GM18867 (cell line): ENCODE measurements around the gene TACC2.
"Not testable (repeated sequence)": the region's sequence is repeated elsewhere in the genome, so short reads cannot be mapped to it uniquely, and the experiment has no call there.

Experiments used
- ATAC-seq: cut with Tn5 transposase; IDR thresholded peaks from one replicate; pipeline ENCODE4 v1.9.1; 2021; ENCODE audit warnings: mild to moderate bottlenecking, moderate library complexity; ENCODE audit not compliant: unreplicated experiment

The TACC2 gene

DNA sequence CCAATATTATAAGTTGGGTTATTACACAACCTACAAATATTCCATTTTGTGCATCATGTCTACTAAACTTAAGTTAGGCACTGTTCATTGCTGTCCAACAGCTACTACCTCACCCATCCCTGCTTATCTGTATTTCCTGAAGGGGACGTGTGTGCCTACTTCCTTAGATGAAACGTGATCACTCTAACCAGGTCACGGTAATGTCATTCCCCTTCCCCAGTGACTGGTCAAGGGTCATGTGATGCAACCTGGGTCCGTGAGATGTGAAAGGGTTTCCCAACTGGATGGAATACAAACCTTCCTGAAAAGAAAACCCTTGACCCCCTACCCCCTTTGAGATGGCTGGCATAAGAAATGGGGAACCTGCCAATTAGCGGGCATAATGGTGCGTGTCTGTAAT is 12.4 kb upstream of the TACC2 start:
- ATAC-seq, result no peak

DNA sequence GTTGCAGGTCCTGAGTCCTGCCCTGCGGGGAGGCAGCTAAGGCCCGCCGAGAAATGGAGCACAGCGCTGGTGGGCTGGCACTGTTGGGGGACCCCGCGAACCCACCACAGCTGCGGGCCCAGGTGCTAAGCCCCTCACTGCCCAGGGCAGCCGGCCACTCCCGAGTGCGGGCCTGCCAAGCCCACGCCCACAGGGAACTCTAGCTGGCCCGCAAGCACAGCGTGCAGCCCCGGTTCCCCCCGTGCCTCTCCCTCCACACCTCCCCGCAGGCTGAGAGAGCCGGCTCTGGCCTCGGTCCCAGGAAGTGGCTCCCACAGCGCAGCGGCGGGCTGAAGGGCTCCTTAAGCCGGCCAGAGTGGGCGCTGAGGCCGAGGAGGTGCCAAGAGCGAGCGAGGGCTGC is 10.5 kb upstream of the TACC2 start:
- no peak for ATAC-seq

DNA sequence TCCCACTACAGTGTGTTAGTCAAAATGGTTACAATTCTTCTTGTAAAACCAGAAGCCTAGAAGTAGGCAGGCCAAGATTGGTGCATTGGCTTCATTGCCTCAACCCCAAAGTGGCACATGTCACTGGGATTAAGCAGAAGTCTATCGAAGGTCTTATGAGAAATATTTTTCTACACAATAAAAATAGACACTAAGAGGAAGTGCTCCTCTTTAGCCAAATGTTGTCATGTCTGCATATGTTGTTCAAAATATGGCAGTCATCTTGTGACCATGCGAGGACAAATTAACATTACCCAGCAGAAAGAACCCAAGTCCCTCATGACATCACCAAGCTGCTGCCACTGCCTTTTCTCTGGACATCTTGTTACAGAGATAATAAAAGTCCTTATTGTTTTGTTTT is 7.6 kb upstream of the TACC2 start:
- no peak for ATAC-seq

DNA sequence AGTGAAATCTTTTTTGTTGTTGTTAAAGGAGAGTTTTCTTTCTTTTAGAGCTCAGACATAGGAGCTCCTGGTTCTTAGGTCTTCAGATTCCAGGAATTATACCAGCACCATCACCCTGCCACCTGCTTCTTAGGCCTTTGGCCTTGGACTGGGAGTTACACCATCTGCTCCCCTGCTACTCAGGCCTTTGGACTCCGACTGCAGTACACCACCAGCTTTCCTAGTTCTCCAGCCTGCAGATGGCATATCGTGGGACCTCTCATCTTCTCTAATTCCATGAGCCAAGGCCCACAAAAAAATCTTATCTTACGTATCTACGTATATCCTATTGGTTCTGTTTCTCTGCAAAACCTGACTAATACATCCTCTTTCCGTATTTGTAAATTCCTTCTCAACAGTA is 5.1 kb upstream of the TACC2 start:
- ATAC-seq, result no peak

DNA sequence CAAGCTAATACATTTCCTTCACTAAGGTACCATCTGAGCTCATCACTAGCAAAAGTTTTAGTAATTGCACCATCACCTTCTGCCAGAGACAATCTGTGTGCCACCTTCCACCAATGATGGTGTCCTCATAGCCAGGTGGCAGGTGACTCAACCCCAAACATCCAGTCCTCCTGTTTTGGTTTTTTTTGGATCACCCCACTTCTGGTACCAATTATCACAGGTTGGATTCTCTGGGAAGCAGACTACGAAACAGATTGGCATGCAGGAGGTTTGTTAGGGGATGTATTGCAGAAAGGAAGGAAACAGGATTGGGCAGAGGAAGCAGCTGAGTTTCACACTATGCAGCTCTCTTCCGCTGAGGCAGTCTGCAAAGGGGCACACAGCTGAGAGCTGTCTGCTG is 4.5 kb upstream of the TACC2 start:
- no peak for ATAC-seq

DNA sequence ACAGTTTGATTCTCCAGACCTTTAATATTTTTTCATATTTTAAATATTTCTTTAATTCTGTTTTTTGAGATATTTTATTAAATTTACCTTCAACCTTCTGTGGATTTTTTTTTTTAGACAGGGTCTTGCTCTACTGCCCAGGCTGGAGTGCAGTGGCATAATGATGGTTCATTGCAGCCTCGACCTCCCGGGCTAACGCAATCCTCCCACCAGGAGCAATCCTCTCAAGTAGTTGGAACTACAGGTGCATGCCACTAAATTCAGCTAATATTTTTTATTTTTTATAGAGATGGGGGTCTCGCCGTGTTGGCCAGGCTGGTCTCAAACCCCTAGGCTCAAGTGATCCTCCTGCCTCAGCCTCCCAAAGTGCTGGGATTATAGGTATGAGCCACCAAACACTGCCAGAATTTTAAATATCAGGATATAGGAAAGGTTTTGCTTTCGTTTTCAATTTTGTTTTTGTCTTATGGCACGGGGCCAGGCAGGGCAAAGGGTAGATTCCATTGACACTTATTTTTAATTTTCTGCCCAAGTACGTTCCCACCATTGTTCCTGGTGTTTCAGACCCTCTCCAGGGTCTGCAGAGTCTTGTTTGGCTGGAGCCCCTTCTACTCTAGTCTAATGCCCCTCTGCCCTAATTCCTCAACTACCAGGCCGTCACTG is 1.2 kb downstream of the TACC2 start:
- ATAC-seq, result no peak

DNA sequence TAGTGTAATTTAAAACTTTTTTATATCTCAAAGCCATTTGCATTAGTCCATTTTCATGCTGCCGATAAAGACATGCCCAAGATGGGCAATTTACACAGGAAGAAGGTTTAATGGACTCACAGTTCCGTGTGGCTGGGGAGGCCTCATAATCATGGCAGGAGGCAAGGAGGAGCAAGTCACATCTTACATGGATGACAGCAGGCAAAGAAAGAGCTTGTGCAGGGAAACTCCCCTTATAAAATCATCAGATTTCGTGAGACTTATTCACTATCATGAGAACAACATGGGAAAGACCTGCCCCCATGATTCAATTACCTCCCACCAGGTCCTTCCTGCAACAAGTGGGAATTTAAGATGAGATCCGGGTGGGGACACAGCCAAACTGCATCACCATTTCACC is 2.8 kb downstream of the TACC2 start:
- ATAC-seq, result not testable (repeated sequence)

DNA sequence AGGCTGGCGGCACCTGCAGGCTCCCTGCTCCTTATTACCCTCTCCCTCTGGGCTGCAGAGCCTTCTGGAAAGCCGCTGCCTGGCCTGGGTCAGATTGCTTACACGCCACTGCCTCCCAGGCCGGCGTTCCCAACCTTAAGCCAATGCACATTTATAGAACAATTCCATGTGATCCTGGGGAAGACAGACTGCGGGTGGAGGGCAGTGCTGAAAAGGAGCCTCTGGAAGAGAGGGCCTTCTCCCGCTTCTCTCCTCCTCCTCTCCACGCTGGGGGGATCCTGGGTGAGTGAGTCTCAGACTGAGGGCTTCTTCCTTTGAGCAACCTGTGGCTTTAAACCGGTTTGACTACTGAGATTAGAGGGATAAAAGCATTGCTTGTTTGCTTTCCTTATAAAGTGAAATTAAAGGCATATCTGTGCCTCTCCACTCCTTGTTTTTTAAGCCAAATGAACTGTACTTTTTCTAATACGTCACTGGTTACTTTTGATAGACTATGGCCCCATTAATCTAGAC is 5.5 kb downstream of the TACC2 start:
- ATAC-seq, result no peak

DNA sequence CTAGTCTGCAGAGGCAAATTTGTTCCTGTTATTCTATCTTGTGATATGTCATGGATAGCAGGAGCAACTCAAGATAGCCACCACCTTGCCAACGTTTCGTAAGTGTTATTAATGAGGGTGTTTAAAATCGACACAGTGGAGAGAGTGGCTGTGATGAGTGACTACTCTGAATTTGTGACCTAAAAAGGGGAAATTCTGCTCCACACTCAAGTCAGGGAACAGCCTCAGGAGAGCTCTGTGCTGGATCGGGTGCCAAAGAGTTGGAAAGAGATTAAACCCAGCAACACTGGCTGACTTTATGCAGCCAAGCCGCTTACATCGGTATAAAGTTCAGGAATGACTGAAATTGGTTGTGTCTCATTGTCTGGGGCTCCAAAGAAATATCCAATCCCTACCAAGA is 9.5 kb downstream of the TACC2 start:
- ATAC-seq, result no peak

DNA sequence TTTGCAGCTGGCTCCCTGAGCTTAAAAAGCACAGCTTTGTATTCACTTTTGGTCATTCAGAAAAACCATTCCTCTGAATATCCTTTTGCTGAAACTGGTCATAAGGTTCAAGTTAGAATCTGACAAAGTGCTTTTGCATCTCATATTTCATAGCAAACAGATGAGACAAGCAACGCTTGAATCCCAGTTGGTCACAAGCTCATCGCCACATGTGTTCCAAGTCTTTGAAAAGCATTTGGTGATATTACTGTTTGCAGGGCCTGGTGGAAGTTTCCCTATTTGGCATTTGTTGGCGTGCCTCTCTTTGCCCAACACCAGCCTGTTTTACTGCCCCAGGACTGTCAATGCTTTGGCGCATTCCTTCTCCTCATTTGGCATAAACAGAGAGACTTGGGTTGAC is 10.3 kb downstream of the TACC2 start:
- ATAC-seq, result no peak

DNA sequence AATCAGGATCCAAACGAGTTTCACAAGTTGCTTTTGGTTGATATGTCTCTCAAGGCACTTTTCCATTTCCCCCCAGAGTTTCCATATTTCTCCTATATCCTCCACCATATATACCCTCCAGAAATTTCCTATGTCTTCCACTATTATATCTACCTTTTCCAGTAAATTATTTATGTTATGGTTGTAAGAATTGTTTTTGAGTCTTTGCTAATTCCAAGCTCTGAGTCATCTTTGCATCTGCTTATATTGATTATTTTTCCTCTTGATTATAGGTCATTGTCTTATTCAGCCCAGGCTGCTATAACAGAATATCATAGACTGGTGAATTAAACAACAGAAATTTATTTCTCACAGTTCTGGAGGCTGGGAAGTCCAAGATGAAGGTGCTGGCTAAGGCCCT is 12.7 kb downstream of the TACC2 start:
- no peak for ATAC-seq

DNA sequence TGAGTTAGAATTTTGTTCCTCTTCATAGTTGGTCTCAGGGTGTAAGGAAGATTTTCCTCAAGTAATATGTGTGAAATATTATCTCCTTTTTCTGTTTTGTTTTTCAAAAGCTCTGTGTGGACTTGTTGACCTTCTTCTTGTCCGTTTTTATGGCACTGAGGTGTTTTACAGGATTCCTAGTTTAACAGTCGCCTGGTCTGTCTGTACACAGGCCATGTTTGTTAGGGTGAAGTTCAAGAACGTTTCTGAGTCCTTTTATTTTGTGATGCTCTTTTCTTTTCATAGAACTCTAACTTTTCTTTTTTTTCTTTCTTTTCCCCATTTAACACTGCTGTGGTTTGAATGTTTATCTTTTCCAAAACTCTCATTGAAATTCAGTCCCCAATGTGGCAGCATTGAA is 18.5 kb downstream of the TACC2 start:
- no peak for ATAC-seq

DNA sequence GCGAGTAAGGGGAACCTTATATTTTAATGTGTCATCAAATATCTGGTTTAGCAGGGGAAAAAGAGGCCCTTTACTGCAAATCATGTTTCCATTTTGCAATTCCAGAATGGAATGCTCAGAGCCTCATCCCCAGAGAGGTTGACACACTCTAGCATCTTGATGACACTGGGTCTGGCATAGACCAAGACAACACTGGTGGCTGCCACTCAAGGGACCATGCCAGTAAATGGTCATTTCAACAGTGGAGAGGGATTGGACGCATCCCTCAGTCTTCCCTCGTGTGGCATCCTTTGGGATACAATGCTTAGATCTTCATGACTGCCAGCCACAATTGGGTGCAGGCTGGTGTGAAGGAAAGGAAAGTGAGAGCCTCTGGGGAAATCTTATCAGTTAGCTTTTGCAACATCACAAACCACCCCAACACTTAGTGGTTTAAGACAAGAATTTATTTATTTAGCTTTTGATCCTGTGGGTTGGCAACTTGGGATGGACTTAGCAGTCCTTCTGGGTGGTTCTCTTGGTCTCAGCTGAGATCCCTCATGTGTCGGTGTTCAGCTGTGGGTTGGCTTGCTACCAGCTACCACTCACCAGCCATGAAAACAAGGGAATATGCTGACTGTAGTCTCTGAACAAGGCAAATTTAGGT is 21.6 kb downstream of the TACC2 start:
- ATAC-seq, result no peak

DNA sequence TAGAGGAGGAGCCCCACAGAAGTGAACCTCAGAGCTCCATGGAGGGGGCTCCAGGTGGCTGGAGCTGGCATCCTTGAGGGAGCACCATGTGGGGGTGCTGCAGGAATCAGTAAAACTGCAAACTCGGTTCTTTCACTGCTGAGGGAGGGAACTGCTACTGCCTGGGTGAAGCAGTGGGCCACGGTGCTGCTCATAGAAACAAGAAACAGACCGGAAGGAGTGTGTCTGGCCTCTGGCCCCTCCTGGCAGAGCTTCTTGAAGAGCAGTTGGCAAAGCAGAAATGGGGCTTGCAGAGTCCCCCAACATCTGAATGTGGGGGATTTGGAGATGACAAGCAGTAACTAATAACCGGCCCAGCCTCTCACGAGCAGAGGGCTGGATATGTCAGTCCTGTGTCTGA is 23.8 kb downstream of the TACC2 start:
- ATAC-seq, result no peak

DNA sequence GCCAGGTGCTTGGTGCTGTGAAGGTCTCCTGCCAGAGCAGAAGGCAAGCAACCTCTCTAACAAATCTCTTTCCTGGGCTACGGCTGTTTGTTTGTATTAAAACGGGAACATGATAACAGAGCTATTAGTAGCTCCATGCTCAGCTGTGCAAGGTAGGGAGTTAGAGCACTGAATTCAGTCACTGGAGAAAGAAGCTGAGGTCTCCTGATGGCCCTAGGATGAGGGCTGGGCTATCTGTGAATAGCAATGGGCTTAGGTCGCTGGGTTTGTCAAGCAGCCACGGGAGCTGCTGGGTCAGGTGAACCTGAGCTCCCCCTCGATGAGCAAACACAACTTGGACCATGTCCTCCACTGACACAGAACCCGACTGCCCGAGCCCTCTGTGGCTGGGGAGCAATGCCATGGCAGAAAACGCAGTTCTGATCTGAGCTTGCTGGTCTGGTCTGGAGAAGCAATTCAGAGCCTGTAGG is 24.4 kb downstream of the TACC2 start:
- ATAC-seq, result no peak

DNA sequence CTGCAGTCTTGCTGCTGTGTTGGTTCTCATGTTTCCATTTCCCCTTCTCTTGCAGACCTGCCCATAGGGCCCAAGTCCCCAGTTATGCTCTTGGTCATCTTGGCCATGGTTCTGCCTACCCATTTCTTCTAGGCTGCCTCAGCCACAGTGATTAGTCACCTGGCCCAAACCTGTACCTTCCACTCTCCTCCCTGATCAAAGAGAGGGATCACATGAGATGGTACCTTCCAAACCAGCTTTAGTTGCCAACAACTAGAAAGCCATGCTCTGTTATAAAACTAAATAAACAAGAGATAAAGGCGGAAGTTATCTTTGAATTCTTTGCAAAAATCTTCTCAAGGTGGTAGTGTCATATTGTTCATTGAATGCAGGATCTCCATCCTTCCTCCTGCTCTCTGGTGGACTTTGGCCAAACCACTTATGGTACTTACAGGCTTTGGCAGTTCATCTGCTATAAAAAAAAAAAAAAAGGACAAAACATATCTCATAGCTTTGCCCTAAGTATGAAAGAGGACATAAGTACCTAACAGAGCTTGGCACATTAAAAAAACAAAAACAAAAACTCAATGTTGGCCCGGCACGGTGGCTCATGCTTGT is 25.8 kb downstream of the TACC2 start:
- no peak for ATAC-seq

DNA sequence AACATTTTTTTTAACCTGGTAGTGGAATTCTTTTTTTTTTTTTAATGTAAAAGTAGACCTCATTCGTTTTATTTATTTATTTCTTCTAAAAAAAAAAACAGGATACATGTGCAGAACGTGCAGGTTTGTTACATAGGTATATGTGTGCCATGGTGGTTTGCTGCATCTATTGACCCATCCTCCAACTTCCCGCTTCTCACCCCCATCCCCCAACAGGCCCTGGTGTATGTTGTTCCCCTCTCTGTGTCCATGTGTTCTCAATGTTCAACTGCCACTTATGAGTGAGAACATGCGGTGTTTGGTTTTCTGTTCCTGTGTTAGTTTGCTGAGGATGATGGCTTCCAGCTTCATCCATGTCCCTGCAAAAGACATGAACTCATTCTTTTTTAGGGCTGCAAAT is 29.0 kb downstream of the TACC2 start:
- not testable (repeated sequence) for ATAC-seq

DNA sequence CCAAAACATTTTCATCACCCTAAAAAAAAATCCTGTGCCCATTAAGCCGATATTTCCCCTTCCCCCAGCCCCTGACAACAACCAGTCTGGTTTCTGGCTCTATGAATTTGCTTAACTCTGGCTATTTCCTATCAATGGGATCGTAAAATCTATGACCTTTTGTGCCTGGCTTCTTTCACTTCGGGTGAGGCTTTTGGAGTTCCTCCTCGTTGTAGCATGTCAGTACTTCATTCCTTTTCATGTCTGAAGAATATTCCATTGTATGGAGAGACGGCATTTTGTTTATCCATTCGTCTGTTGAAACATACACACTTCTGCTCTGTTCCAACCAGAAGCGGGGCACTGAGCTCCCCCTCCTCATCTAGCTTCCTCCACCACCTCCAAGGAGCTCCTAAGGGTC is 29.5 kb downstream of the TACC2 start:
- ATAC-seq, result no peak

DNA sequence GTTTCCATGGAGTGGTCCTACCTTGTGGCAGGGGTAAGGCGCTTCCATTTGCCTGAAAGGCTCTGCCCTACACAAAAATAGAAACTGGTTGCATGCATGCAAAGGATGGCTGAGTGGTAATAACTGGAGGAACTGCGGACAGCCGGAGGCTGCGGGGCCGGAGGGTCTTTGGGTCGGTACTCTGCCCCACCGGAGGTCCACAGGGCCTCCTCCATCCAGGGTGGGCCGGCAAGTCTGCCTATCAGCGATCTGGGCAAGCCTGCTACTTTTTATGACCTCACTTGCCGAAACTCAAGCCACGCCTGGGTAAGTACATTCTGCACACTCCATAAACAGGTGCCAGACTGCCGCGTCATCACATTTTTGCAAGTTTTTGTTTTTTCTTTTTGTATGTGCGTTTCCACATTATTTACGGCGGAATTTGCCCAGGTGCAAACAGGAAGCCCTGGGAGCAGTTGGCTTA is 30.0 kb downstream of the TACC2 start:
- ATAC-seq, result no peak

DNA sequence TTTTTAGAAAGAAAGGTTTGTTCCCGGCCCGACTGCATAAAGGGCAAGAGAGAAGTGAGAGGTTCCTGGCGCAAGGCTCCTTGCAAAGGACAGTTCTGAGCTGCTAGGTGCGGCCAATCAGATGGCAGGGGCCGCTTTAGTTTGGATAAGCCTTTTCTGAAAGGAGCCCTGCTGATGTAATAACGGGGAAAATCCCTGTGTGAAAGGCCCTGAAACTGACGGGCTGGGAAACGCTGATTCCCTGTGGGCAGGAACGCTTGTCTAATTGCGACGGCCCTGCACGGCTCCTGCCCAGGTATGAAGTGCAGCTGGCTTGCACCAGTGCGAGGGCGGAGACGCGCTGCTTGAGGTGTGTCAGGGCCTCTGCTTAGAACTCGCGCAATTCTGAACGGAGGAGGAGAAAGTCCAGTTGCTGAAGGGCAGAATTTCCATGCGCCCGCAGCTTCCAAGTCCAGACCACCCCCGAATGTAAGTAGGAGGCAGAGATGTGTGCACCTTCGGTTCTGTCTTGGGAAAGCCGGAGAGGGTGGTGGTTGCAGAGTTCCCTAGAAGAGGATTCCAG is 30.5 kb downstream of the TACC2 start:
- no peak for ATAC-seq

DNA sequence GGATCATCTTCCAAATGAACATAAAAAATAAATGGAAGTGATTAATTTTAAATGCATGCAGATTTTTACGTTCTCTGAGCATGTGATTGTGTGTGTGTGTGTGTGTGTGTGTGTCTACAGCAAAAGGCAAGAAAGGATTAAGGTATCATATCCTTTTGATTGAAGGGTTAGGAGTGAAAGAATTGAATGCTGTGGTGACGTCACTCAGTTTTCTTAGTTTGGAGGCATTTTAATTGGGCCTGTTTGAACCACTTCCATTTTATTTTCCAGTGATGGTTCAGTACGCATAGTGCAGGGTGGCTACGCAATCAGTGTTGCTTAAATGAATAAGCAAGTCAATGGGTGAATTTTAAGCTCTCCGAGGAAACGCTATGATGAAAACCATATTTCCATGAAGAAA is 31.3 kb downstream of the TACC2 start:
- ATAC-seq, result no peak

DNA sequence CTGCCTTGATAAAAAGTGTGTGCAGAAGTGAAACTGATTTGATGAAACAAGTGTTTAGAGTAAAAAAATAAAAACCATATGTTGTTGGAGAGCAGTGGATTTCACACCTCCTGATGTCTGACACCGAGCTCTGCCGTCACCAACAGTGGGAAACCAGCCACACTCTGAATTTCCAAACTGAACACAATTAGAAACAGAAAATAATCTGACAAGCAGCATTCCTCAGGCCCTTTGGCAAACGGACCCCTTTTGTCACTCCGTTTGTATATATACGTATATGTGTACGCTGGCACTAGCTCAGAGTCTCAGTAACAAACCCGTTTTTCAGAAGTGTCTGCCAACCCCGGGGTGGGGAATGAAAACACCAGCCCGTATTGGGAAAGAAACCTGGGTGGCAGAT is 32.4 kb downstream of the TACC2 start:
- ATAC-seq, result no peak
